HepG2 (cell line): Measurements from ENCODE around the gene FGFR3. TPM values are rescaled to one million over a fixed set of nuclear protein-coding genes. Genes with fewer than 3 reads are reported as not detected.

Experiments
- AGO1 ChIP-seq: fragments of 200-400 bp; formaldehyde crosslinking; IDR thresholded peaks from 2 replicates; pipeline ENCODE4 v1.6.1; 2017; ENCODE audit warnings: mild to moderate bottlenecking, low read depth, low read length, moderate library complexity; ENCODE audit not compliant: poor library complexity, severe bottlenecking
- HNRNPUL1 ChIP-seq: fragments of 200-400 bp; formaldehyde crosslinking; IDR thresholded peaks from 2 replicates; pipeline ENCODE4 v1.6.1; 2017; ENCODE audit warnings: low read depth, mild to moderate bottlenecking, low read length, moderate library complexity
- NR2C2 ChIP-seq: sonication (generic); formaldehyde crosslinking; IDR thresholded peaks from 2 replicates; pipeline ENCODE4 v1.4.0; 2020; ENCODE audit warnings: missing genetic modification reagents, mild to moderate bottlenecking, moderate library complexity, borderline replicate concordance
- NR2F2 ChIP-seq: IDR thresholded peaks from 2 replicates; pipeline ENCODE4 v1.6.1; 2012; ENCODE audit warnings: low read depth, inconsistent platforms, borderline replicate concordance
- PHF8 ChIP-seq: sonication (generic); formaldehyde crosslinking; IDR thresholded peaks from 2 replicates; pipeline ENCODE4 v1.5.0; 2020; ENCODE audit warnings: missing genetic modification reagents
- POLR2A ChIP-seq, 2 experiments: IDR thresholded peaks; 2 replicates each; pipeline ENCODE4 v1.6.1; 2011; ENCODE audit warnings: low read depth in 2 of 2, low read length in 2 of 2, mild to moderate bottlenecking in 1 of 2, moderate library complexity in 1 of 2; ENCODE audit not compliant: insufficient read depth in 1 of 2
- RFXANK ChIP-seq: IDR thresholded peaks from 2 replicates; pipeline ENCODE4 v1.6.1; 2016
- SNAPC2 ChIP-seq: sonication (generic); formaldehyde crosslinking; IDR thresholded peaks from 2 replicates; pipeline ENCODE4 v1.8.1; 2022; ENCODE audit warnings: mild to moderate bottlenecking, missing genetic modification reagents
- SPEN ChIP-seq: sonication (generic); formaldehyde crosslinking; IDR thresholded peaks from 2 replicates; pipeline ENCODE4 v1.5.1; 2020; ENCODE audit warnings: low read depth, mild to moderate bottlenecking, missing genetic modification reagents
- U2AF1 ChIP-seq: fragments of 200-400 bp; formaldehyde crosslinking; optimal IDR thresholded peaks from 2 replicates; pipeline ENCODE3; 2017; ENCODE audit warnings: mild to moderate bottlenecking, low read depth, low read length
- ZNF513 ChIP-seq: sonication (generic); formaldehyde crosslinking; conservative IDR thresholded peaks from 2 replicates; pipeline ENCODE4 v1.5.0; 2020; ENCODE audit warnings: missing genetic modification reagents
- ZNF781 ChIP-seq: sonication (generic); formaldehyde crosslinking; IDR thresholded peaks from 2 replicates; pipeline ENCODE4 v1.5.1; 2020; ENCODE audit warnings: borderline replicate concordance, mild to moderate bottlenecking, missing genetic modification reagents; ENCODE audit errors: not compliant biosample characterization
- polyA plus RNA-seq, 8 experiments: library from polyadenylated mRNA; depleted of rRNA in 3 of 8; stranded (reverse) in 7 of 8; unstranded in 1 of 8; fragments of >200 nt; fragmentation: Illumina TruSeq in 4 of 8; extraction: Trizol in 4 of 8; gene quantifications; 2 replicates each; pipeline versions ENCODE4 v1.2.1 to v1.2.3, GENCODE V29; 2011 to 2016; ENCODE audit warnings: low read depth in 4 of 8, missing spikeins in 1 of 8, mixed read lengths in 1 of 8; ENCODE audit not compliant: insufficient read depth in 1 of 8
- total RNA-seq, 5 experiments: library from RNA; depleted of rRNA; stranded (reverse); fragments of >200 nt; fragmentation: Illumina TruSeq; extraction: Trizol; gene quantifications; 2 replicates each; pipeline ENCODE4 v1.2.3, GENCODE V29; 2016; ENCODE audit warnings: low read depth in 1 of 5
- TF ChIP-seq, protein P1 (sequence below): sonication (generic); formaldehyde crosslinking; conservative IDR thresholded peaks from 2 replicates; pipeline ENCODE4 v1.8.1; 2023; ENCODE audit warnings: missing genetic modification reagents
- TF ChIP-seq, protein P2 (sequence below): sonication (generic); formaldehyde crosslinking; IDR thresholded peaks from 2 replicates; pipeline ENCODE4 v1.9.0; 2021; ENCODE audit warnings: mild to moderate bottlenecking, missing genetic modification reagents
- TF ChIP-seq, protein P3 (sequence below): sonication (generic); formaldehyde crosslinking; IDR thresholded peaks from 2 replicates; pipeline ENCODE4 v1.4.0; 2020; ENCODE audit warnings: mild to moderate bottlenecking, missing genetic modification reagents
- TF ChIP-seq, protein P4 (sequence below): sonication (generic); formaldehyde crosslinking; IDR thresholded peaks from 2 replicates; pipeline ENCODE4 v1.8.1; 2023; ENCODE audit warnings: missing genetic modification reagents, inconsistent platforms, borderline replicate concordance

FGFR3 gene
- total and polyA plus RNA-seq, 2 of the 13 experiments (the other 11 are each of a cell fraction or from before 2014, with no cell fraction given) = 103 to 109 TPM

DNA sequence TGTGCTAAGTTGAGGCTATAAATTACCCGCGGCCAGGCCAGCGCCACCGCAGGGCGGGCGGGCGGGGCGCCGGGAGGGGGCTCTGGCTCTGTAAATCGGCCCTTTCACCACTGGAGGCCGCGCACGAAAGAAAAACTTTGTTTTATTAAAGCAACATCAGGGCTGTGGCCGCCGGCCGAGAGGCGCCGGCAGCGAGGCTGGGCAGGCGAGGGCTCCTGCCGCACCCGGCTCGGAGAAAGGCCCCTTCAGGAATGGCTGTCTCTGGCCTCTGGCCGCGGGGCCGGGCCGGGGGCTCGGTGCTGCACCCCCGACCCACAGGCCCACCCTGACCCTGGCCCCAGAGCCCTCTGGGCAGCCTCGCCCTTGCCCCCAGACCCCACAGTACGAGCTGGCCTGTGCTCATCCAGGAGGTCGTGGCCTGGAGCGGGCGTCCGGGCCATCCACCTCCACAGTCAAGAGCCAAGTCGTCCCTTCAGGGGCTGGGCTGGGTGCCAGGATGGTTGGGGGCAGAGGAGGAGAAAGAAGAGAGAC is 29.5 kb upstream of the FGFR3 start (continued):
- TF ChIP-seq, protein P1, sequence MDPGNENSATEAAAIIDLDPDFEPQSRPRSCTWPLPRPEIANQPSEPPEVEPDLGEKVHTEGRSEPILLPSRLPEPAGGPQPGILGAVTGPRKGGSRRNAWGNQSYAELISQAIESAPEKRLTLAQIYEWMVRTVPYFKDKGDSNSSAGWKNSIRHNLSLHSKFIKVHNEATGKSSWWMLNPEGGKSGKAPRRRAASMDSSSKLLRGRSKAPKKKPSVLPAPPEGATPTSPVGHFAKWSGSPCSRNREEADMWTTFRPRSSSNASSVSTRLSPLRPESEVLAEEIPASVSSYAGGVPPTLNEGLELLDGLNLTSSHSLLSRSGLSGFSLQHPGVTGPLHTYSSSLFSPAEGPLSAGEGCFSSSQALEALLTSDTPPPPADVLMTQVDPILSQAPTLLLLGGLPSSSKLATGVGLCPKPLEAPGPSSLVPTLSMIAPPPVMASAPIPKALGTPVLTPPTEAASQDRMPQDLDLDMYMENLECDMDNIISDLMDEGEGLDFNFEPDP (CRISPR knock-in tag) = no peak
- no peak for TF ChIP-seq NR2F2
- TF ChIP-seq SPEN (CRISPR knock-in tag) = no peak
- TF ChIP-seq, protein P2, sequence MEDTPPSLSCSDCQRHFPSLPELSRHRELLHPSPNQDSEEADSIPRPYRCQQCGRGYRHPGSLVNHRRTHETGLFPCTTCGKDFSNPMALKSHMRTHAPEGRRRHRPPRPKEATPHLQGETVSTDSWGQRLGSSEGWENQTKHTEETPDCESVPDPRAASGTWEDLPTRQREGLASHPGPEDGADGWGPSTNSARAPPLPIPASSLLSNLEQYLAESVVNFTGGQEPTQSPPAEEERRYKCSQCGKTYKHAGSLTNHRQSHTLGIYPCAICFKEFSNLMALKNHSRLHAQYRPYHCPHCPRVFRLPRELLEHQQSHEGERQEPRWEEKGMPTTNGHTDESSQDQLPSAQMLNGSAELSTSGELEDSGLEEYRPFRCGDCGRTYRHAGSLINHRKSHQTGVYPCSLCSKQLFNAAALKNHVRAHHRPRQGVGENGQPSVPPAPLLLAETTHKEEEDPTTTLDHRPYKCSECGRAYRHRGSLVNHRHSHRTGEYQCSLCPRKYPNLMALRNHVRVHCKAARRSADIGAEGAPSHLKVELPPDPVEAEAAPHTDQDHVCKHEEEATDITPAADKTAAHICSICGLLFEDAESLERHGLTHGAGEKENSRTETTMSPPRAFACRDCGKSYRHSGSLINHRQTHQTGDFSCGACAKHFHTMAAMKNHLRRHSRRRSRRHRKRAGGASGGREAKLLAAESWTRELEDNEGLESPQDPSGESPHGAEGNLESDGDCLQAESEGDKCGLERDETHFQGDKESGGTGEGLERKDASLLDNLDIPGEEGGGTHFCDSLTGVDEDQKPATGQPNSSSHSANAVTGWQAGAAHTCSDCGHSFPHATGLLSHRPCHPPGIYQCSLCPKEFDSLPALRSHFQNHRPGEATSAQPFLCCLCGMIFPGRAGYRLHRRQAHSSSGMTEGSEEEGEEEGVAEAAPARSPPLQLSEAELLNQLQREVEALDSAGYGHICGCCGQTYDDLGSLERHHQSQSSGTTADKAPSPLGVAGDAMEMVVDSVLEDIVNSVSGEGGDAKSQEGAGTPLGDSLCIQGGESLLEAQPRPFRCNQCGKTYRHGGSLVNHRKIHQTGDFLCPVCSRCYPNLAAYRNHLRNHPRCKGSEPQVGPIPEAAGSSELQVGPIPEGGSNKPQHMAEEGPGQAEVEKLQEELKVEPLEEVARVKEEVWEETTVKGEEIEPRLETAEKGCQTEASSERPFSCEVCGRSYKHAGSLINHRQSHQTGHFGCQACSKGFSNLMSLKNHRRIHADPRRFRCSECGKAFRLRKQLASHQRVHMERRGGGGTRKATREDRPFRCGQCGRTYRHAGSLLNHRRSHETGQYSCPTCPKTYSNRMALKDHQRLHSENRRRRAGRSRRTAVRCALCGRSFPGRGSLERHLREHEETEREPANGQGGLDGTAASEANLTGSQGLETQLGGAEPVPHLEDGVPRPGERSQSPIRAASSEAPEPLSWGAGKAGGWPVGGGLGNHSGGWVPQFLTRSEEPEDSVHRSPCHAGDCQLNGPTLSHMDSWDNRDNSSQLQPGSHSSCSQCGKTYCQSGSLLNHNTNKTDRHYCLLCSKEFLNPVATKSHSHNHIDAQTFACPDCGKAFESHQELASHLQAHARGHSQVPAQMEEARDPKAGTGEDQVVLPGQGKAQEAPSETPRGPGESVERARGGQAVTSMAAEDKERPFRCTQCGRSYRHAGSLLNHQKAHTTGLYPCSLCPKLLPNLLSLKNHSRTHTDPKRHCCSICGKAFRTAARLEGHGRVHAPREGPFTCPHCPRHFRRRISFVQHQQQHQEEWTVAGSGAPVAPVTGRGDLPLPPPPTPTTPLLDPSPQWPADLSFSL = no peak
- TF ChIP-seq ZNF513 (CRISPR knock-in tag) = no peak
- TF ChIP-seq AGO1 = peak; percentile 86
- TF ChIP-seq, protein P3, sequence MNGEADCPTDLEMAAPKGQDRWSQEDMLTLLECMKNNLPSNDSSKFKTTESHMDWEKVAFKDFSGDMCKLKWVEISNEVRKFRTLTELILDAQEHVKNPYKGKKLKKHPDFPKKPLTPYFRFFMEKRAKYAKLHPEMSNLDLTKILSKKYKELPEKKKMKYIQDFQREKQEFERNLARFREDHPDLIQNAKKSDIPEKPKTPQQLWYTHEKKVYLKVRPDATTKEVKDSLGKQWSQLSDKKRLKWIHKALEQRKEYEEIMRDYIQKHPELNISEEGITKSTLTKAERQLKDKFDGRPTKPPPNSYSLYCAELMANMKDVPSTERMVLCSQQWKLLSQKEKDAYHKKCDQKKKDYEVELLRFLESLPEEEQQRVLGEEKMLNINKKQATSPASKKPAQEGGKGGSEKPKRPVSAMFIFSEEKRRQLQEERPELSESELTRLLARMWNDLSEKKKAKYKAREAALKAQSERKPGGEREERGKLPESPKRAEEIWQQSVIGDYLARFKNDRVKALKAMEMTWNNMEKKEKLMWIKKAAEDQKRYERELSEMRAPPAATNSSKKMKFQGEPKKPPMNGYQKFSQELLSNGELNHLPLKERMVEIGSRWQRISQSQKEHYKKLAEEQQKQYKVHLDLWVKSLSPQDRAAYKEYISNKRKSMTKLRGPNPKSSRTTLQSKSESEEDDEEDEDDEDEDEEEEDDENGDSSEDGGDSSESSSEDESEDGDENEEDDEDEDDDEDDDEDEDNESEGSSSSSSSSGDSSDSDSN (CRISPR knock-in tag) = peak; percentile 54; the same call in 1 of the 2 replicates
- TF ChIP-seq, protein P4, sequence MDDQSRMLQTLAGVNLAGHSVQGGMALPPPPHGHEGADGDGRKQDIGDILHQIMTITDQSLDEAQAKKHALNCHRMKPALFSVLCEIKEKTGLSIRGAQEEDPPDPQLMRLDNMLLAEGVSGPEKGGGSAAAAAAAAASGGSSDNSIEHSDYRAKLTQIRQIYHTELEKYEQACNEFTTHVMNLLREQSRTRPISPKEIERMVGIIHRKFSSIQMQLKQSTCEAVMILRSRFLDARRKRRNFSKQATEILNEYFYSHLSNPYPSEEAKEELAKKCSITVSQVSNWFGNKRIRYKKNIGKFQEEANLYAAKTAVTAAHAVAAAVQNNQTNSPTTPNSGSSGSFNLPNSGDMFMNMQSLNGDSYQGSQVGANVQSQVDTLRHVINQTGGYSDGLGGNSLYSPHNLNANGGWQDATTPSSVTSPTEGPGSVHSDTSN (CRISPR knock-in tag) = no peak
- TF ChIP-seq RFXANK = no peak
- no peak for TF ChIP-seq U2AF1
- no peak for TF ChIP-seq POLR2A (IDR thresholded peaks at IDR 0.05; ENCODE audit: insufficient read depth in 1 of 2, low read depth in 2 of 2, low read length in 2 of 2)
- 0 out of 2 replicates have a peak, but pooled peaks have one; percentile 29 for TF ChIP-seq PHF8 (CRISPR knock-in tag)
- TF ChIP-seq NR2C2 (CRISPR knock-in tag) = 0 out of 2 replicates have a peak, but pooled peaks have one; percentile 16
- no peak for TF ChIP-seq HNRNPUL1
- no peak for TF ChIP-seq SNAPC2 (CRISPR knock-in tag)
- no peak for TF ChIP-seq ZNF781 (CRISPR knock-in tag)
